GF-D8 (cell line): ENCODE data around the gene SYT17.

Source experiments
- DNase-seq: peaks from one replicate; lab custom pipeline; 2025; lab: John Stamatoyannopoulos, UW

SYT17 gene

DNA sequence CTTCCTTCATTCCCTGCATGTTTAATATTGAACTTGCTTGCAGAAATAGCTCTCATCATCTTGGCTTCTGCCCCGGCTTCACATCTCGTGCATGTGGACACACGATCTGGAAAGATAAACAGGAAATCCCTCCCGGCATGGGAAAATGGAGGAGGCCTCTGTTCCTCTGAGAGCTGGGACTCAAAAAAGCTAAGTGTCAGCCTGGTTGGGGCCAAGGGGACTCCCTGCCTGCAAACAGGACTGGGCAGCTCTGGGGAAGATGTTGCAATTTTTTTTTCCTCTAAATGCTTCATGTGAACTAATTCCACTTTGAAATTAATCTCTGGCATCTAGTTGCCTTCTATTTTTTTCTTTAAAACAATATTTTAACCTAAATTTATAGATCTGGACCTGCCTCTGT lies 29.4 kb upstream of the SYT17 start:
- no peak for DNase-seq

- DNase-seq: no peak
Observed at GRCh38 chr16:19139436-19140091, 28.5 kb upstream of the SYT17 start.

DNA sequence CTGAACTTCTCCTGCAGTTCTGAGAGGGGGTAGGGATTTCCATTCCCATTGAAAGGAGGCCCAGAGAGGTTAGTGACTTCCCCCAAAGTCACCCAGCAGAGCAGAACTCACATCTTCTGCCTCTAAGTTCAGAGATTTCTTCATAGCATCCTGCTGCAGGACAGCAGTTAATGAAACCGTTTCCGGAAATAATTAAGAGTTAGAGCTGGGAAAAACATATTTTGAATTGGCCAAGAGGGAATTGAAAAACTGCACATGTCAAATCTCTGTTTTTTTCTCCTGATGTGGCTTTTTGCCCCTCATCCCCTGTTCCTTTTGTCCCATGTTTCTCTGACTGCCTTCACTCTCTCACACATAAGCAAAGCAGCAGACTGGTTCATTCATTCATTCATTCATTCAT lies 27.6 kb upstream of the SYT17 start:
- DNase-seq: no peak

- DNase-seq: no peak
Observed at GRCh38 chr16:19142939-19143598, 25.0 kb upstream of the SYT17 start.

DNA sequence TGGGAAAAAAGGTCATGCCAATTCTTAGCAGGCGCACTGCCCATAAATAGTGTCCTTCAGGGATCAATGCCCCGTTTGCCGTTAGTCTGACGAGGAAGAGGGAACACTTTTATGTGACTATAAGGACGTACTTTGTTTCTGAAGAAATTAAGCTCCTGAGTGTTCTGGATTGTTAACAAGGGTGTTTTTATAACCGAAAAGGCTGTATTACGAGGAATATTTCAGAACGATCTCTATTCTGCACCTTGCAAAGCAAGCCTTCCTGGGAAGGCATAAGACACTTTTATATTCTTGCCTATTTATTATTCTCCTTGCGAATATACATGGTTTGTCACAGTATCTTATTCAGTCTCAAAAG lies 24.5 kb upstream of the SYT17 start:
- no peak for DNase-seq

- no peak for DNase-seq
Observed at GRCh38 chr16:19145010-19145409, 23.0 kb upstream of the SYT17 start.

DNA sequence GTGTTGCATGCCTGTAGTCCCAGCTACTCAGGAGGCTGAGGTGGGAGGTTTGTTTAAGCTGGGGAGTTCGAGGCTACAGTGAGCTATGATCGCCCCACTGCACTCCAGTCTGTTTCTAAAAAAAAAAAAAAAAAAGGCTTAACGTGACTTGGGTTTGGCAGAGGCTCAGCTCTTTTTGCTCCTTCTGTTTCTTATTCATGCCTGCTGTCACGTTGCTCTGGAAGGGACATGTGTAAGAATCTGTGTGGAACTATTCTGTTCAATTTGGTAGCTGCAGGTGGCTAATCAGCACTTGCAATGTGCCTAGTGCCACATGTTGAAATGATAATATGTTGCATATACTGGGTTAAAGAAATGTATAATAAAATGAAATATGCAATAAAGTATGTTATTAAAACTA lies 20.9 kb upstream of the SYT17 start:
- DNase-seq: no peak

DNA sequence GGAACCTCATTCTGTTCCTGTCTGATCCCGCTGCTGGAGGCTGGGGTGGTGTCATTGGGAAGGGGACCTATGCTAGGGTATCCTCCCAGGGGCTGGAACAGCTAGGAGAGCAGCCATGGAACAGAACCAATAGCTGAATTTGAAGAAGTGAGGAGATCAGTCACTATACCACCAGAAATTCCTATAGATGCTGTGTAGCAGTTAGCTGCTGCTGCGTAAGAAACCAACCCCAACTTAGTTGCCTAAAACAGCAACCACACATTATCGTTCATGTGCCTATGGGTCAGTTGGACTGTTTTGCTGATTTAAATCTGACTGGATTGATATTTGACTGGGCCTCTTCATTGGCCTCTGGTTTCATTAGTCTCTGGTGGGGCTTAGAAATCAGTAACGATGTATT lies 20.4 kb upstream of the SYT17 start:
- DNase-seq: no peak

DNA sequence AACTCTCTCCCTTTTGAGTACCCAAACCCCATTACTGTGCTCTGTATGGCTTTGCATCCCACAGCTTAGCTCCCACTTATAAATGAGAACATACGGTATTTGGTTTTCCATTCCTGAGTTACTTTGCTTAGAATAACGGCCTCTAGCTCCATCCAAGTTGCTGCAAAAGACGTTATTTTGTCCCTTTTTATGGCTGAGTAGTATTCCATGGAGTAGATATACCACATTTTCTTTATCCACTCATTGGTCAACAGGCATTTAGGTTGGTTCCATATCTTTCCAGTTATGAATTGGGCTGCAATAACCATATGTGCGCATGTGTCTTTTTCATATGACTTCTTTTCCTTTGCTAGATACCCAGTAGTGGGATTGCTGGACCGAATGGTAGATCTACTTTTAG lies 19.9 kb upstream of the SYT17 start:
- DNase-seq: no peak

GRCh38 chr16:19151310-19151709 lies 16.7 kb upstream of the SYT17 start:
- no peak for DNase-seq

DNA sequence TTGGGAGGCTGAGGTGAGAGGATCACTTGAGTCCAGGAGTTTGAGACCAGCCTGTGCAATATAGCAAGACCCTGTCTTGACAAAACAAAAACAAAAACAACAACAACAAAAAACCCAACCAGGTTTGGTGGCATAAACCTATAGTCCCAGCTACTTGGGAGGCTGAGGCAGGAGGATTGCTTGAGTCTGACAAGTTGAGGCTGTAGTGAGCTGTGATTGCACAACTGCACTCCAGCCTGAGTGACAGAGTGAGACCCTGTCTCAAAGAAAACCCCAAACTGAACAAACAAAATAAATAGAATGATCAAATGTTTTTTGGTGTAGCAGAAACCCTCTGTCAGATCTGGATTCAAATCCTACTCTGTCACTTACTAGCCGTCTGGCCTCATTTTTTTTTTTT lies 16.0 kb upstream of the SYT17 start:
- DNase-seq: no peak

- DNase-seq: no peak
Observed at GRCh38 chr16:19153876-19154275, 14.2 kb upstream of the SYT17 start.

GRCh38 chr16:19162085-19162484 lies 6.0 kb upstream of the SYT17 start:
- no peak for DNase-seq

GRCh38 chr16:19163215-19163614 lies 4.8 kb upstream of the SYT17 start:
- DNase-seq: no peak

DNA sequence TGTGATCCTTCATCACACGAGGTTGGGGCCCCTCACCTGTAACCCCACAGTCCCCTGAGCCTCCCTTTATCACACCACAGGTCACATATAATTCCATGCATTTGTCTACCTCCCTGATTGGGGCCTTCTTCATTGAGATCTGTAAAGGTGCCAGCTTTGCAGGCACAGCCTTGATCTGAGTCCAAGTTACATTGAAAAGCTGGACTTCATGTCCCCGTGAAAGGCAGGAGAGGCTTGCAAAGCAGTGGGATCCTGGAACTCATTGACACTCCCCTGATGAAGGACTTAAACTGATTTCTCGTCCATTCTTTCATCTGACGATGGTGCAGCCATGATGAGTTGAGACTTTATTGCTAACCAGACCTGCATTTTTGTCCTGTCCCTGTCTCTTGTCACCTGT lies 3.8 kb upstream of the SYT17 start:
- DNase-seq: no peak

DNA sequence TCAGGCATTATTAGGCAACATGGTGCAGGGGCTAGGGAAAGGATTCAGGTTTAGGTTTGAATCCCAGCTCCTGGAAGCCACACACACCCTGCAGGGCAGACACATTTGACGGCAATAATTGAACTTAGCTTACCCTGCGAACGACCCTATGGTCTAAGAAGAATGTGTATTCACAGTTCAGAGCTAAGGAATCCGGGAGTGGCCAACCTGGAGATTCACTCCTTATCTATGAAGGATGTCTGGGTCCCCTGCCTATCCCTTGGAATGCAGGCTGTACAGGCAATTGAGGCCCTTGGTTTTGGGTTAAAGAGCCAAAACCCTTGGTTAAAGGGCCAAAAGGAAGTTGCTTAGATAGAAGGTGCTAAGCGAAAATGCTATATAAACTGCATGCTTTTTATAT lies 2.9 kb upstream of the SYT17 start:
- no peak for DNase-seq

GRCh38 chr16:19166500-19166899 lies 1.5 kb upstream of the SYT17 start:
- DNase-seq: no peak

- no peak for DNase-seq
Observed at GRCh38 chr16:19168371-19169081, 486 bp downstream of the SYT17 start.

GRCh38 chr16:19169082-19169639 lies 1.1 kb downstream of the SYT17 start:
- no peak for DNase-seq

- no peak for DNase-seq
Observed at GRCh38 chr16:19170043-19170655, 2.1 kb downstream of the SYT17 start.

DNA sequence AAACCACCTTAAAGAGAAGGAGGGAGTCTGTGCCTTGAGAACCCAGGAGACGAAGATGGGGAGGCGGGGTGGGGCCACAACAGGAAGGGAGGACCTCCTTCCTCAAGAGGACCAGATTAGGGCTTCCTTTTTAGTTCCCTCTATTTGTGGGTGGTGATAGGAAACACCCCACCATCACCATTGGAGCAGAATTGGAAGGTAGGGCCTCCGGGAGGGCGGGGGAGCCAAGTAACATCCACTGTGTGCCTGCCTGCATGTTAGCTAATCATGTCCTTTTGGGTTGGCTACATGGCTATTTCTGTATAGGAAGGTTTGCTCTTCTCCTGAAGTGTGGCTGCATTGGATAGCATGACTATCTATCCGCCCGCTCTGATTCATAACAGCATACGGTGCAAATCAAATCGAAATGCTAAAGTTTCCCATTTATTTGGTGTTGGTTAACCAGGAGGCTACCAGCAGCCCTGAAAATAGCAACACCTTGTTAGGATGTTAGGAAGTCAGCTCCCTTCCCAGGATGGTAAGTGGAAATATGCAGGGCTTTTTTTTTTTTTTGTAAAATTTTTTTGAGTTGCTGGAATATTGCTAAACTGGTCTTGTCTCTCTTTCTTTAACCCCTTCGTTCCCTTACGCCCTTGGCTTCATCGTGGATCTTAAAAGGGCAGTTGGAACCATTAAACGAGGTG lies 4.2 kb downstream of the SYT17 start:
- DNase-seq: no peak

DNA sequence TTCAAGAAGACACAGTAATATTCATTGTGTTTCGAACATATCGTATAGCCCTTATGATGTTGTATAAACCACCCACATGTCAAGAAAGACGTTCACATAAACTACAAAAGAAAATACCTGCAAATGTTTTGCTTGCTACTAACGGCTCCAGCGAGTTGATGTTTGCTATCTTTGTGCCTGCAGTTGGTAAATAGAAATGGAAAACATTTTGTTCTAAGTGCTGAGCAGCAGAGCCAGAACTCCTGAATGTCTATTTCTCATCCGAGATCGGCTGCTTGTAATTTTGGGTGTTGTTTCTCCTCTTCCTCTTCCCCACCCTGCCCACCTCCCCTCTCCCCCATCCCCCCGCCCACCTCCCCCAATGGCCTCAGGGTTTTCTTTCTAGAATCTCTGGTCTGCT lies 5.0 kb downstream of the SYT17 start:
- no peak for DNase-seq
